NCI-H526 treated with DMSO at 0.1 percent for 48 hours (cell line): ENCODE data around the gene HDAC4.

ENCODE experiments used
- DNase-seq: peaks from one replicate; lab custom pipeline; 2025; lab: John Stamatoyannopoulos, UW

HDAC4 gene

DNA sequence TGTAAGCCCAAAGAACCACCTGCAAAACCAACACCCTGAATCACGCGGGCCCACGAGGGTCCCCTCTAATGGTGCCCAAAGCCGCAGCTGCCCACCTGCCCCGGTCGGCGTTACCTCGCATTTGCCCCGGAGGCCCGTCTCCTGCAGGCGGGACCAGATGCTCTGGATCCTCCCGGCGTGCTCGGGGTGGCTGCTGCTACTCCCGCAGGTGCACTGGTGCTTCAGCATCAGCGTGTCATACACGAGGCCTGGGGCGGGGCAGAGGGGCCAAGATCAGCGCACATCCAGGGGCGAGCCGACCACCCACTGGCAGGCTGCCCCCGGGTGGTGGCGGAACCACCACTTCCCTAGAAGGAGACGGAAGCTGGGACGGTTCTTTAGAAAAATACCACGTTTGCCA lies 292.9 kb downstream of the HDAC4 start:
- no peak for DNase-seq

DNA sequence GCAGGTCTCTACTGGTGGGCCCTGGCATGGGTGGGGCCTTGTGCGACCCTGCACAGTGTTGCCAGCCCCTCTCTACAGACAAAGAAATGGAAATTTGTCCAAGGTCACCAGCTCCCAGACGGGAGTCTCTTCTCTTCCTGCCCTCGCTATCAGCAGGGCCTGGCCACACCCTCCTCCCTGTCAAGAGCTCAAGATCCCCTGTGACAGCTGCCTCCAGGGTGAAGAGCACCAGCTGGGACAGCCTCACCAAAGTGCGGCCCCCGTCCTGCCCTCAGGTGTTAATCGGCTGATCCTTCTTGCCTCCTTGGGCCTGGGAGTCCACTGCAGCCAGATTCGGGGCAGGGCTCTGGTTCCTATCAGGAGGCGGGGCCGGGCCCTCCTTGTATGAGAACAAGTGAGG lies 293.9 kb downstream of the HDAC4 start:
- DNase-seq: no peak

DNA sequence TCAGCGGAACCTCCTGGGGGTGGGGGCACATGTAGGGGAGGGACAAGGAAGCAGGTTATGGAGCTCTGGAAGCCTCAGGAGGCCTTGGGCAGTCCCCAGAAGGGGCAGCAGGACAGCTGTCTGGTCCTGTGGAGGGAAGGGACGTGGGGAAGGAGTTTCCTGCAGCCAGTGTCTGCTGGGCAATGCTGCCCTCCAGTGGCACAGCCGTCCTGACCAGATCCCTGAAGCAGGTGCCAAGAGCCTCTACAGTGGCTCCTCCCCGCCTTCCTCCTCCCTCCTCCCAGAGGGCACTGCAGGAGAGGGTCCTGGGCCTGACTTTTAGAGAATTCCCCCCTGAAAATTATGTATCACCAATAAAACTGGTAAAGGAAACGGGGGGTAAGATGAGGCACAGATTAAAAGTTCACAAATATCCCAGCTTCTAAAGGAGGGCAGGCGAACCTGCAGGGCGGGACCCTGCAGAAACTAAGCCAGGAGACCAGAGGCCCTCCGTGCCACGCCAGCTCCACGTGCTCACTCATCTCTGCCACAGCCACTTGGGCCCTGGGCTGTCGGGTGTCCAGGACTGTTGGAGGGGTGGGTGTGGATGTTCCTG lies 294.4 kb downstream of the HDAC4 start:
- DNase-seq: no peak

DNA sequence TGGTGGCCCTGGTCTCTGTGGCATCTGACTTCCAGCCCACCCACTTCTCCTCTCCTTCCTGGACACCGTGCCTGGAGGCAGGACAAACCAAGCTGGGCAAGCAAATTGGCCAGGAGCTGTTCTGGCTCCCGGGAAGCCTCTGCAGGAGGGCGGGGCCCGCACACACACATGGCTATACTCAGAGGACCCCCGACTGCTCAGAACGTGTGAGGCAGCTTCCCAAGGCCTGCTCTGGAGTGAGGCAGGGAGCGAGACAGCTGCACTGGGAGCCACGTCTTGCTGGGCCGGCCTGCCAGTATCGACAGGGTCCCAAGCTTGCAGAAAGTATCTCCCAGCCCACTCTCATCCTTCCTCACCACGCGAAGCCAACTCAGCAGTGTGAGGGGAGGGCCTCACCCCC lies 295.6 kb downstream of the HDAC4 start:
- DNase-seq: no peak

DNA sequence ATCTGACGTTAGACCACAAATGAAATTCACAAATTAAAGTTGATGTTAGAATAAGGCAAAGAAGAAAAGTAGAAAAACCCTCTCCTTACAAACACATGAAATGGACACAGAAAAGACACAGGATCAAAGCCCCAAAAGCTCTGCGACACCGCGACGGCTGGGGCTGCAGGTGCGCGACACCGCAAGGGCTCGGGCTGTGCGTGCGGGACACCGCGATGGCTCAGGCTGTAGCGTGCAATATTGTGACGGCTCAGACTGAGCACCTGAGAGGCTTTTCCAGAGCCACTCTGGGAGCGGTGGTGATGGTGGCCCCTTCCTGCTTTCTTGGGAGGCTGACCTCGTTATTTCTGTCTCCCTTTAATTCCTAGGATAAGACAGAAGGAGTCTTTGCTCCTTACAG lies 296.0 kb downstream of the HDAC4 start:
- DNase-seq: no peak

DNA sequence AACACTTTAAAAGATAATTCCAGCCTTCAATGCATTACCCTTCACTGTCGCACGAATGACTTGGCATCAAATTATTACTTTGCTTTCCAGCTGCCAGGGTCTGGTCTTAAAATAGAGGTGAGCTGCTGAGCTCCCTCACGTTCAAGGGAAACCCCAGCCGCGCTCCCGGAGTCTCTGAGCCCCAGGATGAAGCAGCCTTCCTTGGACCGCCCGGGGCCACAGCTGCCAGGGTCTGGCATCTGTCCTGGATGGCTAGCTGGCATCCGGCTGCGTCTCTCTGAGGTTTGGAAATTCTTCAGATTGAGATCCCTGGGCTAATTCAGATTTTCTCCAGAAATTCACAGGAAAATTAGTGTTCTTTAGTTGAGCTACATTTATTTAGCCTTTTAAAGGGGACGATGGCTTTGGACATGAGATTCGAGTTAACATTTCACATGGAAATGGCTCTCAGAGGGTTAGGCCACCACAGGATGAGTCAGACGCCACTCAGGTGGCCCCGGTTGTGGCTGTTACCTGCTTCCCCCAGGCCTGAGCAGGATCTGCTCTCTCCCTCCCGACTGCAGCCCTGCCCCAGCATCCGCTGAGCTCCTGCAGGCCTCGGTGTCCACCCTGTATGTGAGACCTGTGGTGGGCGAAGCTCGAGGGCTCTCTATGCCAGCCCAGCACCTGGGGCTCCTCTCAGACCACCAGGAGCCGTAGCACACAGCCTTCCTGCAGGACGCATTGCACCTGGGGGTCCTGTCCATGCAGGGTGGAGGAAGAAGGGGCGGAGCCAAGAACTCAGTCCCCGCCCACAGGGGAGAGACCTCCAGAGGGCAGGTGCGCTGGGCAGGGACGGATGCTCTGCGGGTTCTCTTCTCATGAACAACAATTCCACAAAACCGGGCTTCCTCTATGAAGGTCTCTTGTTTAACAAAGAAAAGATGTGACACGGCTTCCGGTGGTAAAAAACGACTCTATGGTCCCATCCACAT lies 297.4 kb downstream of the HDAC4 start:
- no peak for DNase-seq

DNA sequence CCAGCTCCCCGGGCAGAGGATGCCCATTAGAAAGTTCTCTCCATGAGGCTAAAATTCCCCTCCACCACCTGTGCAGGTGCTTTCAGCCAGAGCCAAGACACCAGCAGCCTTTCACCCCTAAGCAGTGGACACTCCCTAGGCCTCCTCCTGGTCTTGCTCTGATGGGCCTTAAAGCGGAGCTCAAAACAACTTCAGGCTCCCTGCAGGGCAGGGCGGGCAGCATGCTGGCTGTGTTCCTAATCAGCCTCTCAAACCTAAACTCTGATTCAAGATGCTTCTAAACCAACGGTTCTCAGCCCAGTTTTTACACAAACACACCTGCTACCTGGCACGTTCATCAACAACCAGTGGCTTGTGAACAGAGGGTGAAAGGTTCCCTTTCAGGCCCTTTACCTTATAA lies 298.6 kb downstream of the HDAC4 start:
- no peak for DNase-seq

DNA sequence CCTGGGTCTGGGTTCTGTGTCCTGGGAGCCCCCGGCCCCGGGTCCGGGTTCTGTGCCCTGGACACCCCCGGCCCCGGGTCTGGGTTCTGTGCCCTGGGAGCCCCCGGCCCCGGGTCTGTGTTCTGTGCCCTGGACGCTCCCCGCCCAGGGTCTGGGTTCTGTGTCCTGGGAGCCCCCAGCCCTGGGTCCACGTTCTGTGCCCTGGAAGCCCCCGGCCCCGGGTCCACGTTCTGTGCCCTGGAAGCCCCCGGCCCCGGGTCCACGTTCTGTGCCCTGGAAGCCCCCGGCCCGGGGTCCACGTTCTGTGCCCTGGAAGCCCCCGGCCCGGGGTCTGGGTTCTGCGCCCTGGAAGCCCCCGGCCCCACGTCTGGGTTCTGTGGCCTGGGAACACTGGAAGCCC lies 299.0 kb downstream of the HDAC4 start:
- DNase-seq: no peak

DNA sequence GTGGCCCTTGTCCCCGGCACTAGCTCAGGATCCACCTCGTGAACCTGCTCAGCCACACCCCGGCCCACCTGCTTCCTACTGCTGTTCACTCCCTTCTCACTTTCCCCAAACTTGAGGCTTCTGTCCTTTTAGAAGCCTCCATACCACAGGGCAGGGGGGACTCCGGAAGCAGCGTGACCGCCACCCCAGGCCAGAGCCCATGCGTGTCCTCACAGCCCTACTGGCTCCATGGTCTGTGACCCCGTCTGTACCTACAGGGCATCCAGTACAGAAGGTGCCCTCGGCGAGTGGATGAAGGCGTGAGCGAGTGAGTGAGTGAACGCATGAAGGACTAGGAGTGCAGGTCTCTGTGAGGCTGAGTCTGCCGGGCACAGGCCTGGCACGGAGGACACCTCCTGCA lies 299.7 kb downstream of the HDAC4 start:
- no peak for DNase-seq

DNA sequence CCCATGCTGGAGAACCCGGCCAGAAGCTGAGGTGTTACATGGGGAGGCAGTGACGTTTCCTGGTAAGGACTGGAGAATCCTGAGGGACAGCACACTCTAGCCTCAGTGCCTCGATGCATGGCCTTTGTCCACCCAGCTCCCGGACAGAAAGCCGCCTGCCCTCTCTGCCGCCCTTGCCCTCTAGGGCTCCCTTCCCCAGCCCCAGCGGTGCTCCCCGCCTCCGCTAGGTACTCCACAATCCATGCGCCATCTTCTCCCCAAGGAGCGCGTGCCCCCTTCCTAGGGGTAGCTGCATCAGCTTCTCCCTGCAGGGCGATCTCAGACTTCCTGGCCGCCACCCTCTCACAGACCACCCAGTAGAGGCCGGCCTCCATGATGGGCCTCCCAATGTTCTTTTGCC lies 301.3 kb downstream of the HDAC4 start:
- DNase-seq: no peak

DNA sequence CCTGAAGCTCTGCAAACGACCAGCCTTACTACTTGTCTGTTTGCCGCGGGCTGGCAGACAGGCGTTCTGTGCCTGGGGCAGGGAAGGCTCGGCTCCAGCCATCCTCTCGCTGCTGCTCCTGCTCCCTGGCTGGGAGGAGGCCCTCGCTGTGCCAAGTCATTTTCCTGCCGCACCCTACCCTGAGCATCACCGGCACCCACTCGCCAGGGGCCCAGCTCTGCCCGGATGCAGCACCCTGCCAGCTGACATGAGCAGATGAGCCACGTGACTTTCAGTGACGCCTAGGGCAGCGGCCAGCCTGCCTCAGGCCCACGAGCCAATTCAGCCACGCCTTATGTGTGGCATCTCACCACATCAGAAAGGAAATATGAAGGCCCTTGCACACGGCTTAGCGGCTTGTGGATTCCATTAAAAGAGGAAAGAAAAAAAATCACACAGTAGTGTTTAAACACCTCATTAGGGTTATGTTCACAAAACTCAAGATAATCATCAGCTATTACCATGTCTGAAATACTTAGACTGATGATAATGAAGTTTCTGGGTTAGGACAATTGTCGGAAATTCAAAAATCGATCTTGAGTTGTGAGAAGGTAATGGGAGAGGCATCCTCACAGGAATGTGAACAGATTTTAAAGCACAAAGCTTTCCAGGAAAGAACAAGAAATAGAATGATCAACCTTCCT lies 302.4 kb downstream of the HDAC4 start:
- DNase-seq: no peak

DNA sequence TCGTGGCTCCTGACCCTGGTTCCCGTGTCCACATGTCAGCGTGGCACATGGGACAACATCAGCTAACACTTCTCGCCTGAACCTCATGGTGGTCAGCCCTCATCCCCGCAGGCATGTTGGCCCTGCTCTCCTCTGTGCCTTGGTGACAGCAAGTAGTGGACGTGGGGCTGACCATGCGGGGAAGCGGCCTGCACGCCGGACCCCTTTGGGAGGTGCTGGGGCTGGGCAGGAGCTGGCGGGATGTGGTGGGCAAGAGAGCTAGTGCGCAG lies 303.5 kb downstream of the HDAC4 start:
- DNase-seq: no peak

DNA sequence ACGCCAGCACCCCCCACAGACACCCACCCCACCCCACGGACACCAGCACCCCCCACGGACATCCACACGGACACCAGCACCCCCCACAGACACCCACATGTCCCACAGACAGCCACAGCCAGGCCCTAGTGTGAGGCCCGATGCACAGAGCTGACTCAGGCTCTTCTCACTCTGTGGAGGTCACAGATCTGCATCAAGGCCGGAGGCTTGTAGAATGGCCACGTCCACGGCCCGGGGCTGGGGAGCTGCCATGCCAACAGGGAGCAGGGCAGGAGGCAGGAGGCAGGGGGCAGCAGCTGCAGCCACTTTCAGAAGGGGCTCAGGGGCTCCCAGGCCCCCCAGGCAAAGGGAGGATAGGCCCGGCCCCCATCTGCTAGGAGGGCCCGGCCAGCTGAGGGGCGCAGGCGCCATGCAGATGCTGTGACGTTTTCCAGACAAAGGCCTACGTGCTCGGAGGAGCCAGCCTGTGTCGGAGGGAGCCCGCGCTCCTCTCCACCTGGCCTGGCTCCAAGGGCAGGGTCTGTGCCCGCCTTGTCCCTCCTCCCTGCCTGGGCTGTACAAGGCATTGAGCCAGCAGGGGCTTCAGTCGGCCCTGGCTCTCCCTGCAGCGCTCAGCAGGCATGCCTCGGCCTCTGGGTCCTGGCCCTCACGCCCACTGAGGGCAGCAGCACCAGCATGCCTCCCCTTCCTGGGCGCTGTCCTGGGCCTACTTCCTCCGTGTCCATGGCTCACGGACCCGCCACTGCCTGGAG lies 304.0 kb downstream of the HDAC4 start:
- no peak for DNase-seq

DNA sequence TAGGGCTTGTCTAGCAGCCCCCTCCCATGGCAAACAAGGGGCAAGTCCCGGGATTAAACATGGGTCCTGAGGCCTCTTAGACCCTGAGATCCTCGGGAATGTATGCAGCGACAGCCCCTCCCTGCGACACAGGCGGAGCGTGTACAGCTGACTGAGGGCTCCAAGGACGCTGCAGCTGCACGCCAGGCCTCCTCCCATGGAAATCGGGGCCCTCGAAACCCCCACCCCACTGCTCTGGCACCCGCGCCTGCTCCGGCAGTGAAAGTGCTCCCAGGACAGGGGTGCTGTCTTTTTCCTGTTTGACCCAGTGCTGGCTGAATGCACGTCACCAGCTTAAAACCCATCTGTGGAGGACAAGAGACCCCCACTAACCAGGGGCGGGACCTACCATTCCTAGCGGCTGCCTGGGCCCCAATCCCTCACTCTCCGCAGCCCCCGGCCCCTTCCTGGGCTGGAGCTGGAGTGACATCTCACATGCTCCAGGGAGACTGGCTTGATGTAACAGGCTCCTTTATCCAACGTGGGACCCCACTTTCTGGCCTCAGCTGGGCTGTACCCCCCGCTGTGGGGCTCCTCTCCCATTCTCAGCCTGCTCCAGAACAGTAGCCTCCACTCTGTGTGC lies 305.2 kb downstream of the HDAC4 start:
- DNase-seq: no peak

DNA sequence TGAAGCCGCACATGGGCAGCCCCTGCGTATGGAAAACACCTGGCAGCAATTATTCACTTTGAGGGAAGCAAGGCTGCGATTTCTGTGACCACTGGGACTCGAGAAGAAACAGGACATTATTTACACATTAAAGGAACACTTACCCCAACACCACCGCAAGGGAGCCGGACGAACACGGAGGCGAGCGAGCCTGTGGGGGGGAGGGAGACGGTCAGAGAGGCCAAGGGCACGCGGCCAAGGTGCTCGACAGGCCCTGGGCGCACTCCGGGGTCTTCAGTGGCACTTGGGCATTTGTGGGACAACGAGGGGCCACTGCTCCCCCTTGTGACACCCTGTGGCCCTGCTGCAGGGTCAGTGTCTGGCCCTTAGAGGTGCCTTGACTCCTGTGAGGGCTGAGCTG lies 306.0 kb downstream of the HDAC4 start:
- no peak for DNase-seq

DNA sequence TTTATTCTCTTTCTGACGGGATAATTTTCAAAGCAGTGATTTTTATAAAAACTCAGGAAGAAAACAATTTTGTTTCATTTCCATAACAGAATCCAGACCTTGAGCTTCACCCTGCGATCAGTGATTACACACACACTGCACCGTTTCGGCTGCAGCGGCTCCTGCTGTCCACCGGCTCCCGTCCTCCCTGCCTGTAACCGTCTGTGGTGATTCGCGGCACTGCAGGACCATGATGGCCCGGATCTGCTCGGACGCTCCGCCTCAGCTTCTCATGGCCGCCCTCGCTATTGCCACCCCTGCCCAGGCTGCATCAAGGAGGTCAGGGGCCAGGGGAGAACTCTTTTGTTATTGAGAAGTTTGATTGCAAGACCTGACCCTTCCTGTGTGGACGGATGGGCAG lies 306.9 kb downstream of the HDAC4 start:
- no peak for DNase-seq

DNA sequence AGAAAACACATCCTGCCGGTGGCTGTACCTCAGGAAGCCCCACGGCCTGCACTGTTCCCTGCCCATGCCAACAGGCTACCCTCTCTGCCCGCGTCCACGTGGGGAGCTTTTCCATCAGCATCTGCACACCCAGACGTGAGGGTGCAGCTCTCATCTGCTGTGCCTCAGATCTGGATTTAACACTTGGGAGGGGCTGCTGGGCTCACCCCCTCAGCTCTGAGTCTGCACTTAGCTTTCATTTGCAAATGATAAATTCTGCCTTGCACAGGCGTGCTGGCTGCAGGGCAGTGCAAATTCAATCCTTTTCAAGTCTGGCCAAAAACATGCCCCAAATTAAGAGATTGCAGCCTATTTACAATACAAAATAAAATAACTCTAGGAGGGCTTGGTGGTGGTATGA lies 307.3 kb downstream of the HDAC4 start:
- DNase-seq: no peak

DNA sequence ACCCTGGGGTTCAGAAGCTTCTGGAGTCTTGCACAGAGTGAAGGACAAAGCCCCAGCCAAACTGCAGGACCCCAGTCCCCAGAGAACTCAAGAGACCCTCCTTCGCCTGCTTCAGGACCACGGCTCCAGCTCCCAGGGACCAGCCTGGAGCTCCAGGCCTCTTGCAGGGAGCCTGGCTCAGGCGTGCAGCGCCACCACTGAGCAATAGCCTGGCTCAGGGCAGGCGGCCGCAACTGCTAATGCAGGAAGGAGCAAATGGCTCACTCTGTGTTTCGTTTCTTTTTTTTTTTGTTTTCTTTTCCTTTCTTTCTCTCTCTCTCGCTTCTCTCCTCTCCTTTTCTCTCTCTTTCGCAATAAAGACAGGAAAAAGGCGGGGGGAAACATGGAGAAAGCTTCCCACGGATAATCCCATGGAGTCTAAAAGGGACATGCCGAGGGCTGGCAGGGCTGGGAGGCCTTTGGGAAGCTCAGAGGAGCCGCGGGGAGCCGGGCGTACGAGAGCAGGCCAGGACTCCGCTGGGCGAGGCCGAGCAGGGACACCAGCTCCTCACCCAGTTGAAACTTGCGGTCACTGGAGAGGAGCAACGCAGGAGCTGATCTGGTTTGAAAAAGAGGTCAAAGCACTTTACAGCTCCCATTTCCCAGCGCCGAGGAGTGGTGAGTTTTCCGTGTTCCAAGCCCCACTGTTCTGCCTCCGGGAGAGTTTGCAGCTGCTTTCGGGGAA lies 308.1 kb downstream of the HDAC4 start:
- no peak for DNase-seq

DNA sequence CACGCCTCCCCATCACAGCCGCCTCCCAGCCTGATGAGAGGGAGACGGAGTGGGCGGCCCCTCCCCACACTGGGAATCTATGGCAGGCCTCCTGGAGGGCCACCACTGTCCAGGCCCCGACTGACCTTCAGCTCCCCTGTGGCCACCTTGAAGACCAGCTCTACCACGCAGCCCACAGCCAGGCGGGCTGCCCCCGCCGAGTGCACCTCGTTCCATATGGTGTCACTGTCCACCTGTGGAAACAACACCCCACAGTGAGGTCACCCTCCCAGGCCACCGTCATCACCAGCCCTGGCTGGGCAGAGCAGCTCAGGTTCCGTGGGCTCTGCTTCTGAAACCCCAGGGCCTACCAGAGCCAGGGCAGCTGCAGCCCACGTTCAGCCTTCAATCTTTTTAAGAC lies 310.9 kb downstream of the HDAC4 start:
- DNase-seq: no peak

DNA sequence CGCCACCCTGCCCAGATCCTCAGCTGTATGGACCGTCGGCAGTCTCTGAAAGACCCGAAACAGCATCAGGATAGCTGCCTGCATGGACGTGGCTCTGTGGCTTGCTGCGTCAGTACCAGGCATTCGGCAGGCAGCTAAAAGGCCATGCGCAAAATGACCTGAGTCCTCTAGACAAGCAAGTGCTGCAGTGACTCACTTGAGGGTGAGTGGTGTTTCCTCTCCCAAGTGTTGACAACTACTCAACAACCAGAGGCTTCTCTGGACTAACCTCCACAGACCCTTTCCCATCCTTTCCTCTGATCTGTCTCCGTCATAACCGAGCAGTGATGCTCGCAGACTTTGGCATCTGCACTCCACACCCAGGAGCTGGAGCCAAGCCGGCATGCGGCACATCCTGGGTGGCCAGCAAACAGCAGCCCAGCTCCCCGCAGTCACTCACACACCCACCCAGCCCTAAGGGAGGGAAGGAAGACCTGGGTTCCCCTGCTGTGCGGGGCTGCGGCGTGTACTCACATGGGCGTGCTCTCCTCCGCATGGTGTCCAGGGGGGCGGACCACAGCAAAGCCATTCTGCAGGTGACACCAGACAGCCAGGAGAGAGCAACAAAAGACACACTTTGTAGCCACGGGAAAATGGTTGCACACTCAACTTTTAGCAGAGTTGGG lies 313.6 kb downstream of the HDAC4 start:
- DNase-seq: no peak
